ENCODE data around the gene RNF207.

GRCh38 chr1:6251681-6252373, 45.9 kb downstream of the RNF207 start:
- TF ChIP-seq CTCF (IDR thresholded peaks at IDR 0.05; ENCODE audit: low read depth, low read length) = no peak
- no peak for TF ChIP-seq EZH2phosphoT487 (IDR thresholded peaks at IDR 0.05; ENCODE audit: low read depth)

All from OCI-LY3 (cell line).